ENCODE measurements around the gene CAPN15.

Gene CAPN15

DNA sequence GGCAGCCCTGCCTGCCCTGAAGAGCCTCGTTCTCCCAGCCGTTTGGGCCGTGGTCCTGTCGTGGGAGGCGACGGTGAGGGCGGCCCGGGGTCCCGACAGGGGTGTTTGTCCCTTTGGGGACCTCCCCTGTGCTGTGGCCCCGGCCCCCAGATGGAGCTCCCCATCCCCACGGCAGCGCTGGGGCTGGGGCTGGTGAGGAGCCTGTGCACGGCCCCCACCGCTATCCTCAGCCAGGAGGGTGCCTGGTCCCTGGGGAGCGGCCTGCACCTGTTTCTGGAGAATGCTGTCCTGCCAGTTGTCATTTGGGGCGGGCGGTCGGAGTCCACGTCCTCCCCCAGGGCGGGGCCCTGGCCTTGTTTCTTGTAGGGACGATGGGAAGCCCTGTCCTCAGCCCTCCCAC, 6.6 kb downstream of the CAPN15 start:
- peaks cover 93% of the 10 kb centered on the region for H3K36me3 ChIP-seq
- peak overlapping the region; percentile 16; the same call in 1 of the 2 replicates for H3K4me2 ChIP-seq
- no peak overlapping the region for H3K9ac ChIP-seq
- H3K27me3 ChIP-seq, result no peaks in the 10 kb centered on the region
- no peak overlapping the region for H3K4me3 ChIP-seq
- H3K9me3 ChIP-seq, result no peaks in the 10 kb centered on the region
- peaks cover 100% of the 10 kb centered on the region for H4K20me1 ChIP-seq
- no peak for TF ChIP-seq Cebpa-rat (IDR thresholded peaks at IDR 0.05)
- H3K27ac ChIP-seq, result no peak overlapping the region
- H3K4me1 ChIP-seq, result peaks cover 40% of the 10 kb centered on the region

DNA sequence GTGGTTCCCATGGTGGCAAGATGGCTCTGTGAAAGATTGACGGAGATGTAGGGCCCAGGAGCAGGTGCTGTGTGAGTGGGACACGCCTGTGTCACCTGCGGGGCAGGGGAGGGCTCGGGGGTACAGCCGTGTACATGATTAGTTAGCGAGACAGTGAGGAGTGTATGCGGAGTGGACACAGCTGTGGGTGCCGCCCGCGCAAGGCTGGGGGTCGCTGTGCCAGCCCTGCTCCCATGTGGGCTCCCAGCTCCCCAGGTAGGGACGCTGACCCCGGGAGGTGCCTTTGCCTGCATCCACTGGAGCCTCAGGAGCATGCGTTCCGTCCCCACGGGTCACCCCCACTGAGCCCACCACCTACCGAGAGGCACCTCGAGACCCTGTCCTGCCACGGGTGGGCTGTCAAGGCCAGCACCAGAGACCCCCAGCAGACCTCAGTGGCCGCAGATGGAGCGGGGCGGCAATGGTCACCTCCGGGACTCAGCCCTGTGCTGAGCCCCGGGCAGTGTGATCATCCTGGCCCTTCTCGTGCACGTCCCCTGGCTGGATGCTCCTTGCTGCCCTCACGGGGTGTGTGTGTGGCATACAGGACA, 7.4 kb downstream of the CAPN15 start:
- Histone ChIP-seq H3K4me1 (peaks cover 32% of the 10 kb centered on the region), H3K36me3 (peaks cover 94% of the 10 kb centered on the region), H3K9me3 (no peaks in the 10 kb centered on the region), H4K20me1 (peaks cover 100% of the 10 kb centered on the region), H3K4me2 (no peak overlapping the region), H3K27ac (no peak overlapping the region), H3K27me3 (no peaks in the 10 kb centered on the region), H3K9ac (no peak overlapping the region), H3K4me3 (no peak overlapping the region)
- no peak for TF ChIP-seq Cebpa-rat (IDR thresholded peaks at IDR 0.05)

DNA sequence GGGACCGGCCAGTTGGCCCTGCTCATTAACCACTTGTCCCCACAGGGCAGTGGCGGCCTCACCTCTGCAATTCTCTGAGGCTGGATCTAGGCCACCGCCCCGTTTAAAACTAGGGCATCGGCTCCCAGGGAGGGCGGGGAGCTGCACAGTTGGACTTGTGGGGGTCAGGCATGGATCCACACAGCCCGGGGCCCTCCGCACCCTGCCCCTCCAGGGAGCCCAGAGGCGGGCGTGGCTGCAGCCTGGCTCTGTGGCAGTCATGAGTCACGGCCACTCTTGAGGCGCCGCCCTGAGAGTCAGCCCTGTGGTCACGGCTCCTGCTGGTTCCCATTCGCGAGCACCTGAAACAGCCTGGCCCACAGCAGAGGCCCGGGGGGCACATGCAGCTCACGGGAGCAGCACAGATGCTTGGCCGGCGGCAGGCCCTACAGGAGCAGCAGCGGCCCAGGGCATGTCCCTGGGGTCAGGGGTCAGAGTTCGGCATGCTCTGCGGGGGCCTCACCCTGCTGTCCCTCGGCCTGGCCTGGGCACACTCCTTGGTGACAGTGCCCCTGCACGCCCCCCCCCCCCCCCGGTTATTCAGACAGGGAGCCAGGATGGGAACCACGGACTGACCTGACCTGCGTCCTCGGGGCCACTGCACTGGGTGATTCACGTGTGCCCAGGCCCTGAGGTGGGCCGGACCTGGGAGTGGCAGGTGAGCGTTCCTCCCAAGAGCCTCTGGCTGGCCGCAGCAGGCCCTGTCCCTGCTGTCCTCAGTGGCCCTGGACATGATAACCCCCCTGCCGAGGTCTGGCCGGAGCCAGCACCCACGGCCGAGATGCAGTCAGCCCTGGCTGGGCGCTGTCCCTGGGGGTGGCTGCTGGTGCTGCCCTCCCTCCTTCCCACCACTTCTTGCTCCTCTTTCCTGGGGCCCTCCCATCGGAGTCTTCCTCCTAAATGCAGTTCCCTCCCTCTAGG, 8.2 kb downstream of the CAPN15 start:
- Histone ChIP-seq H3K9me3 (no peaks in the 10 kb centered on the region), H3K9ac (no peak overlapping the region), H4K20me1 (peaks cover 100% of the 10 kb centered on the region), H3K4me2 (no peak overlapping the region), H3K27me3 (no peaks in the 10 kb centered on the region), H3K4me3 (no peak overlapping the region), H3K4me1 (peaks cover 24% of the 10 kb centered on the region), H3K27ac (no peak overlapping the region), H3K36me3 (peaks cover 94% of the 10 kb centered on the region)
- no peak for TF ChIP-seq Cebpa-rat (IDR thresholded peaks at IDR 0.05)

DNA sequence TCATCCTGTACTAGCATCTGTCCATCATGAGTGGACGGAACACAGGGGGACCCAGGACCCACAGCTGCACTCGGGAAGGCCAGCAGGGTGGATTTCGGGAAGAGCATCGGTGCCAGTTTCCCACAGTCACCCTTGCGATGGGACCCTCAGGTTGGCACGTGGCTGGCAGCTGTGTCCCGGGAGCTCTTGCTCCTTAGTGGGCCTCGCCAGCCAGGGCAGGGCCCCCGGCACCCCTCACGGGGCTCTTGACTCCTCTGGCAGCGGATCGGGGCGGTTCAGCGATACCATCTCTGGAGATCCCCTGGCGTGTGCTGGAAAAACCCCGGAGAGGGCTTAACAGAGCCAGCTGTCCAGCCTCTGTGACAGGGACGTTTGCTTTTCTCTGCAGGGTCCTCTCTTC, 9.2 kb downstream of the CAPN15 start:
- H3K27ac ChIP-seq, result no peak overlapping the region
- no peak for TF ChIP-seq Cebpa-rat (IDR thresholded peaks at IDR 0.05)
- no peaks in the 10 kb centered on the region for H3K27me3 ChIP-seq
- H3K36me3 ChIP-seq, result peaks cover 94% of the 10 kb centered on the region
- H3K4me3 ChIP-seq, result no peak overlapping the region
- peaks cover 22% of the 10 kb centered on the region for H3K4me1 ChIP-seq
- no peaks in the 10 kb centered on the region for H3K9me3 ChIP-seq
- H3K9ac ChIP-seq, result no peak overlapping the region
- H3K4me2 ChIP-seq, result no peak overlapping the region
- H4K20me1 ChIP-seq, result peaks cover 100% of the 10 kb centered on the region

DNA sequence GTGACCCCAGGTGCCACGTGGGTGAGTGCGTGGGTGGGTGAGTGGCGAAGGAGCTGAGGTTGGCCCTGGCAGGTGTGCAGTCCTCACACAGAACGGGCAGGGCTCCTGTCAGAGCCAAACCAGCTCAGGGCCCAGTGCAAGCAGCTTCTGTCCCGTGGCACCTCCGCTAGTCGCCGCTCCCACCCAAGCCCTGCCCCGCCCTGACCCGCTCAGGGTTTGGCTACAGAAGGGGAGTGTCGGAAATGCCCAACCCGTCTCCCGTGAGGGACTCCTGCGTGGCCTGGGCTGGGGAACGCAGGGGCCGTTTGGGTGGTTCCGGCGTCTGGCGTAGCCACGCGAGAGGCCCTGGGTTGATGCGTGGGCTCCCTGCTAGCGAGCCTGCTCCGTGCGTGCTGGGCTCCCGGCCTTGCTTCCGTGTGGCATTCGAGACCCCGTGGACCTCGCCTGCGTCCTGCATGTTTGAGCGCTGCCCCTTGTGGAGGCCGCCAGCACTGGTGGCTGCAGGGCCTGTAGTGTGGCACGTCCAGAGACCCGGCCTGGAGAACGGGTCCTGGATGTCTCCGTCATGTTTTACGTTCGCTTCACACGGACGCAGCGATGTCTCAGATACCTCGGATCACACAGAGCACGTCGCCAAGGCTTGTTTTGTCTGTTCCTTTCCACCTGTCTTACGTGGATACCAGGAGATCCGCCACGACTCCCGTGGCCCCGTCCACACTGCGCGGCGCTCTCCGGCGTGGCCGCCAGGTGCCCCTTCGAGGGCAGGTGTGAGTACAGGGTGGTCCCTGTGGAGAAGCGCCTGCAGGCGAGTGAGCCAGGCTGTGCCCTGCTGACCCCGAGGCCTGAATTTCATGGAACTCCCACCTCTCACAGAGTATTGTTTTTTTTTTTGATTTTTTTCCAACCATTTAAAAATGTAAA, 10.2 kb downstream of the CAPN15 start:
- Histone ChIP-seq H3K9ac (no peak overlapping the region), H3K4me1 (peaks cover 25% of the 10 kb centered on the region)

DNA sequence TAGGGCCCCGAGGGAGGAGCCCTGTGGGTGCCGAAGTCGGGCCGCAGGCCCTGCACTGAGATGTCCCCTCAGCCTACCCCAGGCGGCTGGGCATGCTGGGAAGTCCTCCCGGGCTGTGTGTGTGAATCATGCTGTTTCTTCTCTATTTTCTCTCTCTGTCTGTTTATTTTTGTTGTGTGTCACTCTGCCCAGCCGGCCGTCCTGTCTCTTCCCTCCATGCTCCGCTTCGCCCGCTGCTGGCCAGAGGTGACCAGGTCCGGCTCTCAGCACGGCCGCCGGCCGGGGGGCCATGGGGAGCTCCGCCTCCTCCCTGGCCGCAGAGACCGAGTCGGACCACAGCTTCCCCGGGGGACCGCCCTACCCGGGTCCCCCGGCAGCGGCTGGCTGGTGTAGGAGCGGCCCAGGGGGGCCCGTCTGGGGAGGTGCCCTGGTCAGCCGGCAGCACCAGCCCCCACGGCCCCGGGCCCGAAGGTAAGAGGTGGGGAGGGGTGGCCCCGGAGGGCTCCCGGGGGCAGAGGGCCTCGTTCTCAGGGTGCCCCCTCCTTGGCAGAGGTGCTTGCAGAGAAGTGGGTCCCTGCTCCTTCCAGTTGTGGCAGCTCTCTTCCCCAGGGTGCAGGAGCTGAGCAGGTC, 12.5 kb downstream of the CAPN15 start:
- H3K4me1 ChIP-seq, result peaks cover 30% of the 10 kb centered on the region
- TF ChIP-seq Cebpa-rat (IDR thresholded peaks at IDR 0.05), result no peak
- H3K4me2 ChIP-seq, result no peak overlapping the region
- no peak overlapping the region for H3K27ac ChIP-seq
- H3K9ac ChIP-seq, result no peak overlapping the region
- H4K20me1 ChIP-seq, result peaks cover 98% of the 10 kb centered on the region
- H3K36me3 ChIP-seq, result peaks cover 80% of the 10 kb centered on the region
- H3K4me3 ChIP-seq, result no peak overlapping the region
- H3K9me3 ChIP-seq, result no peaks in the 10 kb centered on the region
- no peaks in the 10 kb centered on the region for H3K27me3 ChIP-seq

More for the DNA sequence above, 10.2 kb downstream of the CAPN15 start:
- no peak for TF ChIP-seq Cebpa-rat (IDR thresholded peaks at IDR 0.05)
- Histone ChIP-seq H3K9me3 (no peaks in the 10 kb centered on the region), H3K27me3 (no peaks in the 10 kb centered on the region), H3K4me3 (no peak overlapping the region), H3K36me3 (peaks cover 94% of the 10 kb centered on the region), H3K27ac (no peak overlapping the region), H4K20me1 (peaks cover 100% of the 10 kb centered on the region), H3K4me2 (no peak overlapping the region)

DNA sequence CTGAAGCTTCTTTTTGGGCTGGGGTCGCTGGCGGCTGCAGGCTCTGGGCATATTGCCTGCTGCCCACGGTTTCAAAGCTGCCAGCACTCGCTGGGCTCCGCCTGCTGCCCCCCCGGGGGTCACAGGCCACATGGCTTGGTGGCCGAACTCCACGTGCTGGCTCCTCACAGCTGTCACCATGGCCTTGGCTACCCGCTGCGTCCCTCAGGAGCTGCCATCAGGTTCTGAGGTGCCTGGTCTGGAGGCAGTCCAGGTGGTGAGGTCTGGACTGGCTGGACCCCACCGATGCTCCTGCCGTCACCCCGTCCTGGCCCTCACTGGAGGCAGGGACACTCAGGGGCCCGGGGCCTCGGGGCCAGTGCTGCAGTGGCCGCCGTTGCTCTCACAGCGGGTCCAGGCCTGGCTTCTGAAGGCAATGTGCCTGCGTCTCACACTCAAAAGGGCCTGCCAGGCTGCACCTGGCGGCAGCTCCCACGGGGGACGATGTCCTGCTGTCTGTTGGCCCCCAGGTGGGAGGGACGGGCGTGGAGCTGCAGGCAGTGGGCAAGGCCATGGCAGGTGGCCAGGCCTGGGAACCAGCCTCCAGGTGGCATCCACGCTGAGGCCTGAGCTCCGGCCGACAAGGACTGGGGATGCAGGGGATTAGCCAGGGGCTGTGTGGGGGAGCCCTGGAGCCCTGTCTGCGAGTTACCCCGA, 13.3 kb downstream of the CAPN15 start:
- H3K27ac ChIP-seq, result no peak overlapping the region
- no peak overlapping the region for H3K4me2 ChIP-seq
- no peak for TF ChIP-seq Cebpa-rat (IDR thresholded peaks at IDR 0.05)
- H3K36me3 ChIP-seq, result peaks cover 72% of the 10 kb centered on the region
- H4K20me1 ChIP-seq, result peaks cover 98% of the 10 kb centered on the region
- H3K27me3 ChIP-seq, result no peaks in the 10 kb centered on the region
- H3K4me3 ChIP-seq, result no peak overlapping the region
- no peak overlapping the region for H3K9ac ChIP-seq
- H3K9me3 ChIP-seq, result no peaks in the 10 kb centered on the region
- H3K4me1 ChIP-seq, result peaks cover 35% of the 10 kb centered on the region

DNA sequence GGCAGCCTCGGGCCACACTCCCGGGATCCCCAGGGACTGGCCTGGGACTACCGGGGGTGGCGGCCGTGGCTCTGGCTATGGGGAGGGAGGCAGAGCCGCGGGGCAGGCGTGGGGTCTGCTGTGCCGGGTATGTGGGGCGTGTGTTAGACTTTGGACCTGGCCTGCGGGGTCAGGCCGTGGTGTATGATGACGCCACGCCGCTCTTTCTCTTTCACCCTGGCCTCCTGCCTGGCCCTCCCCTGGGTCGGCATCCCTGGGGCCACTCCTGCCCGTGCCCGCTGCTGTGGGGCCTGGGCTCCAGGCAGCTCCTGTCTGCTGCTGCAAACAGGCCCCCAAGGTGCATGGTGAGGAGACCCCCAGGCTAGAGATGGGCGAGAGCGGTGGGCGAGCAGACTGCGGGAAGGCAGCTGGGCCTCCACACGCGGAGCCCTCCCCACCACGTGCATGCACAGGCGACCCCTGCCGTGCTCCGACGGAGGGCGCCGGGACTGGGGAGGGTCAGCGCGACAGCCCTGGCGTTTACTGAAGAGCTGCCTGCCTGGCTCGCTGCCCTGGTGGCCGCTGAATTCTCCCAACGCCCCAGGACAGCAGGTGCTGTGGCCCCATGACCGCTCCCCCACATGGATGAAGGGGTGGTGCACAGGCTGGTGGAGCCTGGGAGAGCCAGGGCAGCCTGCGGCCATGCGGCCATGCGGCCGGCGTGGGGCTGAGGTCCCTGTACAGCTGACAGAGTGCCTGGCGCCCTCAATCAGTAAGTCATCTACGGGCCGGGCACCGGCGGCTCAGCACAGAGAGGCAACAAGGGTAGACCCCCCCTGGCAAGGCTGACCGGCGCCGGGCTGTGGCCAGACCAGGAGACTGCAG, 16.0 kb downstream of the CAPN15 start:
- Histone ChIP-seq H3K4me3 (no peak overlapping the region), H3K36me3 (peaks cover 64% of the 10 kb centered on the region), H3K27me3 (no peaks in the 10 kb centered on the region), H3K9me3 (no peaks in the 10 kb centered on the region), H3K27ac (peak overlapping the region; percentile 58; the same call in 1 of the 2 replicates), H4K20me1 (peaks cover 98% of the 10 kb centered on the region), H3K4me2 (peak overlapping the region; percentile 71), H3K9ac (peak overlapping the region; percentile 55), H3K4me1 (peaks cover 63% of the 10 kb centered on the region)
- no peak for TF ChIP-seq Cebpa-rat (IDR thresholded peaks at IDR 0.05)
